A549 treated with dexamethasone at 1 μM for 4 hours (cell line): ENCODE results near the gene TMEM50B. TPM values are rescaled to one million over a fixed set of nuclear protein-coding genes. Genes with fewer than 3 reads are reported as not detected.

ENCODE experiments used
- total RNA-seq: library from RNA; stranded (reverse); fragments of 200-300 nt; extraction: Qiagen RNA extraction; gene quantifications from 5 replicates; pipeline ENCODE4 v1.2.3, GENCODE V29; 2022

Gene TMEM50B
- total RNA-seq = 10.5 to 11.5 TPM (median 11.1 TPM) in 5 replicates

DNA sequence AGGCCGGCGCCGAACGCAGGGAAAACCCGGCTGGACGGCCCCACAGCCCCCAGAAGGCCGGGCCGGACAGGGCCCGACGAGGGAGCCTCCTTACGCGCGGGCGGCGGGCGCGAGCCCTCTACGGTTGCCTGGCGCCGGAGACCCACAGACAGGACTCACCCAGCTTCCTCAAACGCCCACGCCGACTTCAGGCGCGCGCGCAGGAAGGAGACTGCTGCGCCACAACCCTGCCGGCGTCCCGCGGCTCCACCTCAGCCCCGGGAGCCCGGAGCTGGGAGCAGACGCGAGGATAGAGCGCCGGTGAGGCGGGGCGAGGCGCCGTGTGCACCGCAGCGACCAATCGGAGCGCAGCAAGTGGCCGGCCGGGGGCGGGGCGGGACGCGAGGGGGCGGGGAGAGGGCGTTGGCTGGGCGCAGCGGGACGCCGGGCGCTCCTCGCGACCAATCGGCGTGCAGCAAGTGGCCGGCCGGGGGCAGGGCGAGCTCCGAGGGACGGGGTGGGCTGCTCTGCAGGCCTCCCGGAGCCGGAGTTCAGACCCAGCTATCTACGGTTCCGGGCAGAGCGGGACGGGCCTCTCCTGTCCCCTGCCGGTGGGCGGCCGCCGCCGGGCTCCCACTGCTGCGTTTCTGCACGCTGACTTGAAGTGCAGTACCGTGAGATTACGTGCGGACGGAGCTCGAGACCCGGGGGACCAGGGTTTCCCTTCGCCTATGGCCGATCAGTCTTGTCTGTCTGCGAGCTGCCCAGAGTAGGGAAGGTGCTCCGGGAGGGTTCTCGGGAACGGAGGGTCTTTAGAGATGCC is at the start of gene TMEM50B:
Gene TMEM50B (minus strand): TSS at position 296 of the 802 bp plus-strand sequence. CDS start 11,089 bp downstream, outside the sequence.

DNA sequence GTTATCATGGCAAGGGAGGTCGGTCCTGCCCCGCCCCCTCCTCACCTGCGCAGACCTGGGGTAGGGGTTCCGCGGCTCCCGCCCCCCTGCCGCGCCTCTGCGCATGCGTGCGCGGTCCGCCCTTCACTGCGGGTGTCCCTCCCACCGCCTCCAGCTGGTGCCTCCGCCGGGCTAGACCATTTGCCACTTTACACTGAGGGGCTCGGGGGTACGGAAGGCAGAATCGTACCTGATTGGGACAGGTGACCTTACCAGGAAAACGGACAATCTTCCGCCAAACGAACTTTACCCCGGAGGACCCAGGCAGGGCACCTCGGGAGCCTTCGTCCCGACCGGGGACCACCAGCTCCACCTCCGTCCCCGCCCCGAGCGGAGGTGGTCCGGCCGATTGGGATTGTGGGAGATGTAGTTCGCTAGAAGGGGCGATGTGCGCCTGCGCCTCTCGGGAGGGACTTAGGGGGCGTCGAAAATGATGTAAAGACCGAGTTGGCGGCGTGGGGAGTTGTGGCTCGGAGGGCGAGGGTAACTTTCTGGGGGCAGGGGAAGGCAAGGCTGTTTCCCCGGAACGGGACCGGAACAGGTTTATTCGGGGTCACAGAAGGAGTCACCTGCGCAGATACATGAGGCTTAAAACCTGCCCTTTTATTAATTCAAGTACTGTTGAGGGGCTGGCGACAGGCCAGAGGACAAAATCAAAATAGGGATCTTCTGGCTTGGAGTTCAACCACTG is 11.8 kb upstream of the TMEM50B start, which contains the start of gene DNAJC28:
Gene DNAJC28 (minus strand): TSS at position 344 of the 730 bp plus-strand sequence. CDS start 2,323 bp downstream, outside the sequence.

DNA sequence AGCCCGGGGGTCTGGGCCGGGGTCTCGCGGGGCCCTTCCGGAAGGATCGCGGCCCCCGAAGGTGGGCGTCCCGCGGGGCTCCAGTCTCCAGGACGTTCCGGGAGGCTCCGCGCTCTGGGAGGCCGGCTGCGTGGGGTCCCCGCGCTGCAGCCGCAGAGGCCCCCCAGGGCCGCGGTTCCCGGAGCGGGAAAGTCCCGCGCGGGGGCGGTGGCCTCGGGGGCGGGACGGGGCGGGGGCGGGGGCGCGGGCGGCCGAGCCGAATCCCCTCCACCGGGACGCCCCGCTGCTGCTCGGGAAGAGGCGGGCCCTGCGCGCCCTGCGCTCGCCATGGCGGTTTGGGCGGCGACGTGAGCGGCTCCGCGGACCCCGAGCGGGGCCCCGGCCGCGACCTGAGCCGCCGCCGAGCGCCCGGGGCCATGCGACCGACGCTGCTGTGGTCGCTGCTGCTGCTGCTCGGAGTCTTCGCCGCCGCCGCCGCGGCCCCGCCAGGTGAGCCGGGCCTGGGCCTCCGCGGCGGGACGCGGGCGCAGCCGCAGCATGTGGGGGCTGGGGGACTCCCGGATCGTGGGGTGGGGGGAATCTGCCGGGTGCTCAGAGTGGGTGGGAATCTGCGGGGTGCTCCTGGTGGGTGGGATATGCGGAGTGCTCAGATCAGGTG is 76.5 kb downstream of the TMEM50B start, which contains the start of gene IFNGR2:
Gene IFNGR2 (plus strand): TSS at position 286 of the 658 bp plus-strand sequence. CDS start 131 bp downstream, at position 417.

Other genes with a start within 250 kb of the TMEM50B start
- gene IL10RB, start 213.6 kb downstream of the TMEM50B start, total RNA-seq = 16.8 to 19.4 TPM (median 18.0 TPM) in 5 replicates
- gene IFNAR1, start 155.0 kb downstream of the TMEM50B start, total RNA-seq = 14.9 to 22.6 TPM (median 17.7 TPM) in 5 replicates
- gene IFNGR2, start 76.6 kb downstream of the TMEM50B start, total RNA-seq = 52.4 to 60.1 TPM (median 56.5 TPM) in 5 replicates
- gene DNAJC28, start 11.7 kb upstream of the TMEM50B start, total RNA-seq = 0.26 to 0.40 TPM (median 0.31 TPM) in 5 replicates
- gene GART, start 62.1 kb upstream of the TMEM50B start, total RNA-seq = 58.6 to 76.2 TPM (median 67.1 TPM) in 5 replicates
- gene SON, start 63.1 kb upstream of the TMEM50B start, total RNA-seq = 75.6 to 98.8 TPM (median 89.3 TPM) in 5 replicates
- 14.5 to 17.4 TPM (median 16.6 TPM) in 5 replicates for gene DONSON, start 108.7 kb upstream of the TMEM50B start, total RNA-seq
- gene CRYZL1, start 161.8 kb upstream of the TMEM50B start, total RNA-seq = 12.2 to 15.0 TPM (median 13.7 TPM) in 5 replicates
- 20.0 to 23.4 TPM (median 21.8 TPM) in 5 replicates for gene ITSN1, start 162.5 kb upstream of the TMEM50B start, total RNA-seq